Liver (tissue), 9 donors: ENCODE results near the gene DGCR8. TPM values are rescaled to one million over a fixed set of nuclear protein-coding genes. Genes with fewer than 3 reads are reported as not detected.
A peak's percentile ranks its signal among the peaks of the same experiment; 100 is the strongest.

Source experiments
- DNase-seq: peaks from one replicate; pipeline ENCODE4 v3.0.0-alpha.2; 2017; ENCODE audit warnings: low spot score
- H3K27ac ChIP-seq, 2 donors: one replicate each; pipeline ENCODE4 v1.7.0; 2013; ENCODE audit warnings: inconsistent platforms in 2 of 2, low read length in 2 of 2, control low read depth in 1 of 2, low read depth in 1 of 2, mild to moderate bottlenecking in 1 of 2
- H3K27me3 ChIP-seq, 4 donors: one replicate each; pipeline versions ENCODE4 v1.6.1 to v1.7.0; 2013; ENCODE audit warnings: low read length in 3 of 4, inconsistent platforms in 1 of 4, mild to moderate bottlenecking in 1 of 4, moderate library complexity in 1 of 4; ENCODE audit not compliant: control insufficient read depth in 4 of 4, insufficient read depth in 4 of 4
- H3K36me3 ChIP-seq, 4 donors: one replicate each; pipeline versions ENCODE4 v1.6.1 to v1.7.0; 2013; ENCODE audit warnings: low read length in 3 of 4, mild to moderate bottlenecking in 3 of 4, low read depth in 1 of 4, moderate library complexity in 1 of 4; ENCODE audit not compliant: control insufficient read depth in 4 of 4, insufficient read depth in 3 of 4
- H3K4me1 ChIP-seq, 4 donors: one replicate each; pipeline versions ENCODE4 v1.6.1 to v1.7.0; 2013; ENCODE audit warnings: low read length in 3 of 4, mild to moderate bottlenecking in 3 of 4, moderate library complexity in 1 of 4; ENCODE audit not compliant: control insufficient read depth in 4 of 4, insufficient read depth in 4 of 4
- H3K4me3 ChIP-seq, 3 donors: one replicate each; pipeline versions ENCODE4 v1.6.1 to v1.7.0; 2013; ENCODE audit warnings: low read length in 3 of 3, control low read depth in 1 of 3, low read depth in 1 of 3, mild to moderate bottlenecking in 1 of 3
- H3K9ac ChIP-seq, 2 donors: one replicate each; pipeline ENCODE4 v1.7.0; 2013; ENCODE audit warnings: low read length in 2 of 2, mild to moderate bottlenecking in 2 of 2, moderate library complexity in 2 of 2, control low read depth in 1 of 2, low read depth in 1 of 2
- H3K9me3 ChIP-seq, 4 donors: one replicate each; pipeline versions ENCODE4 v1.6.1 to v1.7.0; 2013; ENCODE audit warnings: low read length in 3 of 4; ENCODE audit not compliant: control insufficient read depth in 4 of 4
- EGR1 ChIP-seq, 2 donors: IDR thresholded peaks; 2 replicates each; pipeline ENCODE4 v1.6.1; 2016 to 2018; ENCODE audit warnings: antibody characterized with exemption in 2 of 2, low read depth in 2 of 2
- FOXA1 ChIP-seq: IDR thresholded peaks from 2 replicates; pipeline ENCODE4 v1.6.1; 2016; ENCODE audit warnings: antibody characterized with exemption
- FOXA2 ChIP-seq: IDR thresholded peaks from 2 replicates; pipeline ENCODE4 v1.6.1; 2016; ENCODE audit warnings: antibody characterized with exemption
- GABPA ChIP-seq, 2 donors: IDR thresholded peaks in 1 of 2; conservative IDR thresholded peaks in 1 of 2; 2 replicates each; pipeline ENCODE4 v1.6.1; 2016; ENCODE audit warnings: antibody characterized with exemption in 2 of 2, mild to moderate bottlenecking in 1 of 2, moderate library complexity in 1 of 2
- HNF4A ChIP-seq, 2 donors: conservative IDR thresholded peaks; 2 replicates each; pipeline ENCODE4 v1.6.1; 2016; ENCODE audit warnings: antibody characterized with exemption in 2 of 2, mild to moderate bottlenecking in 2 of 2
- HNF4G ChIP-seq: IDR thresholded peaks from 2 replicates; pipeline ENCODE4 v1.6.1; 2016; ENCODE audit warnings: antibody characterized with exemption
- JUND ChIP-seq, 2 donors: IDR thresholded peaks; 2 replicates each; pipeline ENCODE4 v1.6.1; 2016; ENCODE audit warnings: antibody characterized with exemption in 2 of 2
- NR2F2 ChIP-seq: IDR thresholded peaks from 2 replicates; pipeline ENCODE4 v1.6.1; 2016; ENCODE audit warnings: antibody characterized with exemption
- RAD21 ChIP-seq, 2 donors: IDR thresholded peaks; 2 replicates each; pipeline ENCODE4 v1.6.1; 2016; ENCODE audit warnings: antibody characterized with exemption in 2 of 2, mild to moderate bottlenecking in 2 of 2
- RXRA ChIP-seq, 2 donors: IDR thresholded peaks; 2 replicates each; pipeline ENCODE4 v1.6.1; 2017 to 2018; ENCODE audit warnings: antibody characterized with exemption in 2 of 2, mild to moderate bottlenecking in 1 of 2
- SP1 ChIP-seq: IDR thresholded peaks from 2 replicates; pipeline ENCODE4 v1.6.1; 2018; ENCODE audit warnings: antibody characterized with exemption, mild to moderate bottlenecking
- TAF1 ChIP-seq: conservative IDR thresholded peaks from 2 replicates; pipeline ENCODE4 v1.6.1; 2016; ENCODE audit warnings: antibody characterized with exemption, mild to moderate bottlenecking
- YY1 ChIP-seq: IDR thresholded peaks from 2 replicates; pipeline ENCODE4 v1.6.1; 2016; ENCODE audit warnings: antibody characterized with exemption, mild to moderate bottlenecking
- WGBS: extraction: QIAGEN DNeasy Blood & Tissue Kit; methylation state at CpG from one replicate; pipeline ENCODE4 v1.1.7; 2013; 5-methylcytosine and 5-hydroxymethylcytosine counted together
- polyA plus RNA-seq, 2 donors: library from polyadenylated mRNA; stranded (reverse) in 1 of 2; unstranded in 1 of 2; fragments of 200-250 nt in 1 of 2; fragments of >200 nt in 1 of 2; fragmentation: Nextera tagmentation in 1 of 2; extraction: Ambion mirVana in 1 of 2; gene quantifications; one replicate each; pipeline versions ENCODE4 v1.2.1 to v1.2.3, GENCODE V29; 2013 to 2015
- total RNA-seq, 2 donors: library from RNA; depleted of rRNA; stranded (reverse); fragments of >200 nt; gene quantifications; one replicate each; pipeline ENCODE4 v1.2.3, GENCODE V29; 2014
- TF ChIP-seq, protein P1 (sequence below): fragments of 150-350 bp; IDR thresholded peaks from 2 replicates; pipeline ENCODE4 v1.5.1; 2017; ENCODE audit warnings: improper control_type of control experiment, low read depth, low read length; ENCODE audit not compliant: missing input control
- TF ChIP-seq, protein P2 (sequence below): IDR thresholded peaks from 2 replicates; pipeline ENCODE4 v1.6.1; 2016; ENCODE audit warnings: antibody characterized with exemption
- TF ChIP-seq, protein P3 (sequence below): IDR thresholded peaks from 2 replicates; pipeline ENCODE4 v1.6.1; 2016; ENCODE audit warnings: antibody characterized with exemption
- TF ChIP-seq, protein P4 (sequence below): IDR thresholded peaks from 2 replicates; pipeline ENCODE4 v1.6.1; 2016; ENCODE audit warnings: antibody characterized with exemption
- TF ChIP-seq, protein P5 (sequence below): IDR thresholded peaks from 2 replicates; pipeline ENCODE4 v1.6.1; 2016; ENCODE audit warnings: antibody characterized with exemption, mild to moderate bottlenecking
- donor health status: healthy.
- donor health status: healthy.
- donor health status: healthy.
- donor health status: healthy.
- donor health status: healthy.

Gene DGCR8
- total and polyA plus RNA-seq, 4 donors = 7.9 to 27.1 (median 15.8) TPM

DNA sequence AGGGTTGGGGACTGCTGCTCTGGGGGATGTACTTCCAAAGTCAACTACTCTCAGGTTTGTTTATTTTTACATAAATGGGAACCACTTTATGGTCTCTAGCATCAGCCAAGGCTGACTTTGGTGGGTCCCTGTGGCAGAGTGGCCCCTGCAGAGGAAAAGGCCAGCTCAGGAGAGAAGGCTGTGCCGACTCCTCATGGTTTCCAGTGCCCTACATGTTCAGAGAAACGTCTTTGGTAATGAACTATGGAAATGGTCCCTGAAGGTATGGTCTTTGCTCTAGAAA is 48.5 kb downstream of the DGCR8 start:
- H3K27ac ChIP-seq = peak overlapping the region; percentile 3 to 66
- no peak overlapping the region for H3K9ac ChIP-seq
- no peaks in the 10 kb centered on the region for H3K9me3 ChIP-seq
- TF ChIP-seq, protein P1, sequence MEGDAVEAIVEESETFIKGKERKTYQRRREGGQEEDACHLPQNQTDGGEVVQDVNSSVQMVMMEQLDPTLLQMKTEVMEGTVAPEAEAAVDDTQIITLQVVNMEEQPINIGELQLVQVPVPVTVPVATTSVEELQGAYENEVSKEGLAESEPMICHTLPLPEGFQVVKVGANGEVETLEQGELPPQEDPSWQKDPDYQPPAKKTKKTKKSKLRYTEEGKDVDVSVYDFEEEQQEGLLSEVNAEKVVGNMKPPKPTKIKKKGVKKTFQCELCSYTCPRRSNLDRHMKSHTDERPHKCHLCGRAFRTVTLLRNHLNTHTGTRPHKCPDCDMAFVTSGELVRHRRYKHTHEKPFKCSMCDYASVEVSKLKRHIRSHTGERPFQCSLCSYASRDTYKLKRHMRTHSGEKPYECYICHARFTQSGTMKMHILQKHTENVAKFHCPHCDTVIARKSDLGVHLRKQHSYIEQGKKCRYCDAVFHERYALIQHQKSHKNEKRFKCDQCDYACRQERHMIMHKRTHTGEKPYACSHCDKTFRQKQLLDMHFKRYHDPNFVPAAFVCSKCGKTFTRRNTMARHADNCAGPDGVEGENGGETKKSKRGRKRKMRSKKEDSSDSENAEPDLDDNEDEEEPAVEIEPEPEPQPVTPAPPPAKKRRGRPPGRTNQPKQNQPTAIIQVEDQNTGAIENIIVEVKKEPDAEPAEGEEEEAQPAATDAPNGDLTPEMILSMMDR = no peak
- TF ChIP-seq YY1 (no peak), GABPA (IDR thresholded peaks at IDR 0.05 in 1 of 2, conservative IDR thresholded peaks at IDR 0.05 in 1 of 2) (no peak), RAD21 (IDR thresholded peaks at IDR 0.05) (no peak), JUND (IDR thresholded peaks at IDR 0.05) (no peak), NR2F2 (no peak), FOXA1 (no peak), FOXA2 (no peak), HNF4G (no peak), EGR1 (IDR thresholded peaks at IDR 0.05; ENCODE audit: low read depth in 2 of 2) (no peak), TAF1 (no peak), RXRA (IDR thresholded peaks at IDR 0.05) (no peak), HNF4A (conservative IDR thresholded peaks at IDR 0.05) (no peak), SP1 (no peak)
- TF ChIP-seq, protein P2, sequence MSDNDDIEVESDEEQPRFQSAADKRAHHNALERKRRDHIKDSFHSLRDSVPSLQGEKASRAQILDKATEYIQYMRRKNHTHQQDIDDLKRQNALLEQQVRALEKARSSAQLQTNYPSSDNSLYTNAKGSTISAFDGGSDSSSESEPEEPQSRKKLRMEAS = no peak
- TF ChIP-seq, protein P3, sequence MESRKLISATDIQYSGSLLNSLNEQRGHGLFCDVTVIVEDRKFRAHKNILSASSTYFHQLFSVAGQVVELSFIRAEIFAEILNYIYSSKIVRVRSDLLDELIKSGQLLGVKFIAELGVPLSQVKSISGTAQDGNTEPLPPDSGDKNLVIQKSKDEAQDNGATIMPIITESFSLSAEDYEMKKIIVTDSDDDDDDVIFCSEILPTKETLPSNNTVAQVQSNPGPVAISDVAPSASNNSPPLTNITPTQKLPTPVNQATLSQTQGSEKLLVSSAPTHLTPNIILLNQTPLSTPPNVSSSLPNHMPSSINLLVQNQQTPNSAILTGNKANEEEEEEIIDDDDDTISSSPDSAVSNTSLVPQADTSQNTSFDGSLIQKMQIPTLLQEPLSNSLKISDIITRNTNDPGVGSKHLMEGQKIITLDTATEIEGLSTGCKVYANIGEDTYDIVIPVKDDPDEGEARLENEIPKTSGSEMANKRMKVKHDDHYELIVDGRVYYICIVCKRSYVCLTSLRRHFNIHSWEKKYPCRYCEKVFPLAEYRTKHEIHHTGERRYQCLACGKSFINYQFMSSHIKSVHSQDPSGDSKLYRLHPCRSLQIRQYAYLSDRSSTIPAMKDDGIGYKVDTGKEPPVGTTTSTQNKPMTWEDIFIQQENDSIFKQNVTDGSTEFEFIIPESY = no peak
- TF ChIP-seq, protein P4, sequence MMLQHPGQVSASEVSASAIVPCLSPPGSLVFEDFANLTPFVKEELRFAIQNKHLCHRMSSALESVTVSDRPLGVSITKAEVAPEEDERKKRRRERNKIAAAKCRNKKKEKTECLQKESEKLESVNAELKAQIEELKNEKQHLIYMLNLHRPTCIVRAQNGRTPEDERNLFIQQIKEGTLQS = no peak
- TF ChIP-seq, protein P5, sequence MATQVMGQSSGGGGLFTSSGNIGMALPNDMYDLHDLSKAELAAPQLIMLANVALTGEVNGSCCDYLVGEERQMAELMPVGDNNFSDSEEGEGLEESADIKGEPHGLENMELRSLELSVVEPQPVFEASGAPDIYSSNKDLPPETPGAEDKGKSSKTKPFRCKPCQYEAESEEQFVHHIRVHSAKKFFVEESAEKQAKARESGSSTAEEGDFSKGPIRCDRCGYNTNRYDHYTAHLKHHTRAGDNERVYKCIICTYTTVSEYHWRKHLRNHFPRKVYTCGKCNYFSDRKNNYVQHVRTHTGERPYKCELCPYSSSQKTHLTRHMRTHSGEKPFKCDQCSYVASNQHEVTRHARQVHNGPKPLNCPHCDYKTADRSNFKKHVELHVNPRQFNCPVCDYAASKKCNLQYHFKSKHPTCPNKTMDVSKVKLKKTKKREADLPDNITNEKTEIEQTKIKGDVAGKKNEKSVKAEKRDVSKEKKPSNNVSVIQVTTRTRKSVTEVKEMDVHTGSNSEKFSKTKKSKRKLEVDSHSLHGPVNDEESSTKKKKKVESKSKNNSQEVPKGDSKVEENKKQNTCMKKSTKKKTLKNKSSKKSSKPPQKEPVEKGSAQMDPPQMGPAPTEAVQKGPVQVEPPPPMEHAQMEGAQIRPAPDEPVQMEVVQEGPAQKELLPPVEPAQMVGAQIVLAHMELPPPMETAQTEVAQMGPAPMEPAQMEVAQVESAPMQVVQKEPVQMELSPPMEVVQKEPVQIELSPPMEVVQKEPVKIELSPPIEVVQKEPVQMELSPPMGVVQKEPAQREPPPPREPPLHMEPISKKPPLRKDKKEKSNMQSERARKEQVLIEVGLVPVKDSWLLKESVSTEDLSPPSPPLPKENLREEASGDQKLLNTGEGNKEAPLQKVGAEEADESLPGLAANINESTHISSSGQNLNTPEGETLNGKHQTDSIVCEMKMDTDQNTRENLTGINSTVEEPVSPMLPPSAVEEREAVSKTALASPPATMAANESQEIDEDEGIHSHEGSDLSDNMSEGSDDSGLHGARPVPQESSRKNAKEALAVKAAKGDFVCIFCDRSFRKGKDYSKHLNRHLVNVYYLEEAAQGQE = no peak
- no peaks in the 10 kb centered on the region for H3K27me3 ChIP-seq
- H3K4me3 ChIP-seq = no peak overlapping the region
- H3K36me3 ChIP-seq = peaks cover 3 to 15% (median 4%) of the 10 kb centered on the region in 4 donors
- no peak for DNase-seq
- 52% methylated on average over 2 of the region's 2 CpGs for WGBS
- peaks cover 11 to 83% (median 74%) of the 10 kb centered on the region in 4 donors for H3K4me1 ChIP-seq
